Body of pancreas (tissue), 4 donors: ENCODE measurements around the gene TMSB4Y. TPM values are rescaled to one million over a fixed set of nuclear protein-coding genes. Genes with fewer than 3 reads are reported as not detected.

Source experiments
- ATAC-seq: fragments of 150-250 bp; one replicate; pipeline ENCODE4 v1.9.1; 2016
- DNase-seq, 4 donors: peaks; one replicate each; pipeline ENCODE4 v3.0.0-alpha.2; 2019
- H3K27ac ChIP-seq, 4 donors: fragments of 200-600 bp; sonication (generic); 1 replicate in 3 of 4; 2 replicates in 1 of 4; pipeline versions ENCODE4 v1.5.1 to v1.6.1; 2016 to 2019; ENCODE audit warnings: mild to moderate bottlenecking in 1 of 4, mixed read lengths in 1 of 4, moderate library complexity in 1 of 4
- H3K27me3 ChIP-seq, 2 donors: fragments of 200-600 bp; sonication (generic); one replicate each; pipeline ENCODE4 v1.6.0; 2016; ENCODE audit warnings: mild to moderate bottlenecking in 1 of 2
- H3K36me3 ChIP-seq, 2 donors: fragments of 200-600 bp; sonication (generic); replicated peaks in 1 of 2; 2 replicates each; pipeline ENCODE4 v1.5.1; 2016; ENCODE audit warnings: low read depth in 2 of 2; ENCODE audit not compliant: insufficient read depth in 1 of 2
- H3K4me1 ChIP-seq: fragments of 200-600 bp; sonication (generic); one replicate; pipeline ENCODE4 v1.6.0; 2016
- H3K4me3 ChIP-seq, 2 donors: fragments of 200-600 bp; sonication (generic); 1 replicate in 1 of 2; 2 replicates in 1 of 2; pipeline ENCODE4 v1.5.1; 2016 to 2019
- H3K9me3 ChIP-seq, 3 donors: fragments of 200-600 bp; sonication (generic); 1 replicate in 2 of 3; 2 replicates in 1 of 3; pipeline ENCODE4 v1.5.1; 2016
- POLR2A ChIP-seq, 3 donors: fragments of 450-650 bp; IDR thresholded peaks; one replicate each; pipeline ENCODE4 v1.6.1; 2016; ENCODE audit warnings: antibody characterized with exemption in 3 of 3, mild to moderate bottlenecking in 2 of 3
- WGBS, 2 donors: methylation state at CpG; one replicate each; pipeline ENCODE4 v1.1.5; 2017; 5-methylcytosine and 5-hydroxymethylcytosine counted together
- intact Hi-C: fragments of 100-400 bp; cut with DNase I; formaldehyde crosslinking; loops from one replicate; pipeline ENCODE4 v1.15.1; 2023
- total RNA-seq, 2 donors: library from RNA; depleted of rRNA; stranded (reverse); fragments of >200 nt; gene quantifications; one replicate each; pipeline ENCODE4 v1.1.0, GENCODE V29; 2016
- TF ChIP-seq, protein P1 (sequence below), 7 experiments: fragments of 450-650 bp in 4 of 7; fragments of 200-600 bp in 3 of 7; sonication (generic) in 3 of 7; IDR thresholded peaks; one replicate each; pipeline ENCODE4 v1.5.1; 2016 to 2019; ENCODE audit warnings: antibody characterized with exemption in 7 of 7

The TMSB4Y gene
- total RNA-seq, 2 donors from 2014 or later, result not detected

DNA sequence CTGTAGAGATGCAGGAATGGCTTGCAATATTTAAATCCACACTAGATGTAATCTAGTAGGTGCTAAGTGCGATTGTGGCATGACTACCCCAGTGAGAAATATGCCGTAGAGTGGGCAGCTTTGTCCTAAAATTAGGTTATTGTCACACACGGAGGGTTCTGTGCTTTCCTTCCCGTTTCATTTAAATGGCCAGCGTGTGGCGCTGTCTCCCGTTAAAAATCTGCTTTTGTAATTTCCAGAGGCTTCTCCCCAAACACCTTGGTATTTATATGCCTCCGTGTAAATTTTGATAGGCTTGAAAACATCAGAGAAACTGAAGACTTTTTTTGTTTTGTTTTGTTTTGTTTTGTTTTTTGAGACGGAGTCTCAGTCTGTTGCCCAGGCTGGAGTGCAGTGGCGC lies 34.9 kb downstream of the TMSB4Y start:
- Histone ChIP-seq H3K27ac (no peak overlapping the region), H3K36me3 (no peaks in the 10 kb centered on the region), H3K9me3 (no peaks in the 10 kb centered on the region), H3K4me3 (no peak overlapping the region), H3K27me3 (no peaks in the 10 kb centered on the region), H3K4me1 (no peaks in the 10 kb centered on the region)
- 4 to 16% methylated on average over 8 to 10 of the region's 10 CpGs for WGBS, 2 donors
- intact Hi-C loops, result no loop called here
- TF ChIP-seq POLR2A (IDR thresholded peaks at IDR 0.05), result no peak
- TF ChIP-seq, protein P1, sequence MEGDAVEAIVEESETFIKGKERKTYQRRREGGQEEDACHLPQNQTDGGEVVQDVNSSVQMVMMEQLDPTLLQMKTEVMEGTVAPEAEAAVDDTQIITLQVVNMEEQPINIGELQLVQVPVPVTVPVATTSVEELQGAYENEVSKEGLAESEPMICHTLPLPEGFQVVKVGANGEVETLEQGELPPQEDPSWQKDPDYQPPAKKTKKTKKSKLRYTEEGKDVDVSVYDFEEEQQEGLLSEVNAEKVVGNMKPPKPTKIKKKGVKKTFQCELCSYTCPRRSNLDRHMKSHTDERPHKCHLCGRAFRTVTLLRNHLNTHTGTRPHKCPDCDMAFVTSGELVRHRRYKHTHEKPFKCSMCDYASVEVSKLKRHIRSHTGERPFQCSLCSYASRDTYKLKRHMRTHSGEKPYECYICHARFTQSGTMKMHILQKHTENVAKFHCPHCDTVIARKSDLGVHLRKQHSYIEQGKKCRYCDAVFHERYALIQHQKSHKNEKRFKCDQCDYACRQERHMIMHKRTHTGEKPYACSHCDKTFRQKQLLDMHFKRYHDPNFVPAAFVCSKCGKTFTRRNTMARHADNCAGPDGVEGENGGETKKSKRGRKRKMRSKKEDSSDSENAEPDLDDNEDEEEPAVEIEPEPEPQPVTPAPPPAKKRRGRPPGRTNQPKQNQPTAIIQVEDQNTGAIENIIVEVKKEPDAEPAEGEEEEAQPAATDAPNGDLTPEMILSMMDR (IDR thresholded peaks at IDR 0.05), result peak in 4 of 7 experiments; percentile 34 to 48 (median 42)
- peak in 2 of 4 donors; percentile 24 to 29 for DNase-seq
- ATAC-seq, result no peak

DNA sequence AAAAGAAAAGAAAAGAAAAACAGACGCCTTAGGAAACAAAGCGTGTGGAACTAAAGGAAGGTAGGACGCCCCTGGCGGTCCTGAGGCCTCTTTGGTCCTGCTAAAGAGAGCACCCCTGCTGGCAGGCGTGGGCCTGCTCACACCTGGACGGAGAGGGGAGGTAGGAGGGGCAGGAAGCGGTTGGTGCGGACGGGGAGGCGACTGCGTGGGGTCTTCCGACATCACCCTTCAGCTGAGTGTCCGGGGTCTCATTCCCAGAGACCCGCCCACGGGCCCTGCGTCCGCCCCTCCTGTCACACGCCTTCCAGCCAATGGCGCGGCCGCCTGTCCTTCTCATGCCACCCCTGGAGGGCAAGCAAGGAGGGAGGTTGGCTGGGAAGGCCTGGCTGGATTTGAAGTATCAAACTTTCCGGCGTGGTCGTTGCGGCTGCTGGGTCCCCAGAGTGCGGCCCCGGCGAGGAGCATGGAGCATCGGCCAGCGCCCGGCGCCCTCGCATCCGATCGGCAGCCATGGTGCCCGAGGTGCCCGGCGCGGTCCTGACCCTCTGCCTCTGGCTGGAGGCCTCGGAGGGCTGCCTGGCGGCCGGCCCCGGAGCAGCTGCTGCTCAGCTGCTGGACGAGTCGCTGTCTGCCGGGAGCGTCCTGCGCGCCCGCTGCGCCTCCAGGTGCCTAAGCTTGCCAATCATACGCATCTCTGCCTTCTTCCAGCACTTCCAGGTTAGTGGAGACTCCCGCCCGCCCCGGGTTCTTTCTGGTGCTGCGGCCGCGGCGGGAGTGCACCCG lies 47.8 kb downstream of the TMSB4Y start:
- Histone ChIP-seq H3K27me3 (no peaks in the 10 kb centered on the region), H3K9me3 (no peaks in the 10 kb centered on the region), H3K36me3 (no peaks in the 10 kb centered on the region), H3K4me1 (no peaks in the 10 kb centered on the region), H3K27ac (peak overlapping the region in 2 of 4 donors; percentile 36 to 41), H3K4me3 (peak overlapping the region in 1 of 2 donors; percentile 25)
- intact Hi-C loops, result no loop called here
- ATAC-seq, result peak; percentile 78
- peak in 2 of 4 donors; percentile 26 to 43 for DNase-seq
- no peak for TF ChIP-seq POLR2A (IDR thresholded peaks at IDR 0.05)
- TF ChIP-seq, protein P1 (IDR thresholded peaks at IDR 0.05), result peak in 4 of 7 experiments; percentile 16 to 65 (median 48)
- WGBS, 2 donors, result 3 to 8% methylated on average over 9 to 12 of the region's 60 CpGs

DNA sequence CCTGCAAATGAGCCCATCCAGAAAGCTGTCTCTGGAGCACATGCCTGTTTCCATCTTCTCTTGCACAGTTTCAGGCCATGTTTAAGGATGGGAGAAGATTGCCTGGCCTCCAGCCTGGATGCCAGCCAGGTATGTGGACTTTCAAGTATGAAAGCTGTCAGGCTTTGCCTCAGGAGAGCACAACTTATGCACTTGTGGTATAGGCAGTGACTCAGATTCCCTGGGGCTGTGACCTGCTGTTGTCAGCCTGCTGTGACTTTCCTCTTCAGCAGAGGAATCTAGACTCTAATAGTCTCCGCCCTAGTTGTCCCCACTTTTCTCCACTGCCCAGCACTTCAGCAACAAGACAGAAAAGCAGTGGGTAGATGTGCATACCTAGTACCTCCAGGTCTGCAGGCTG lies 51.0 kb downstream of the TMSB4Y start:
- WGBS, 2 donors, result 83% methylated on average over 1 of the region's 1 CpG; no CpG with 5 or more reads in 1 of the 2 donors
- no peak for ATAC-seq
- TF ChIP-seq POLR2A (IDR thresholded peaks at IDR 0.05), result no peak
- TF ChIP-seq, protein P1 (IDR thresholded peaks at IDR 0.05), result no peak
- Histone ChIP-seq H3K4me1 (no peaks in the 10 kb centered on the region), H3K9me3 (no peaks in the 10 kb centered on the region), H3K27me3 (no peaks in the 10 kb centered on the region), H3K27ac (no peak overlapping the region), H3K4me3 (no peak overlapping the region), H3K36me3 (no peaks in the 10 kb centered on the region)
- no peak for DNase-seq
- intact Hi-C loops, result no loop called here

Other genes starting within 250 kb of the TMSB4Y start
- not detected for gene UTY, start 223.9 kb upstream of the TMSB4Y start, total RNA-seq